ENCODE results near the gene RHOBTB1. TPM values are rescaled to one million over a fixed set of nuclear protein-coding genes. Genes with fewer than 3 reads are reported as not detected.
"Not testable (repeated sequence)": the region's sequence is repeated elsewhere in the genome, so short reads cannot be mapped to it uniquely, and the experiment has no call there.

The RHOBTB1 gene
- polyA plus RNA-seq (ENCODE audit: insufficient read length), result 20.7 TPM

- DNase-seq (ENCODE audit: low read depth), result peak; percentile 65
These were observed at the start of gene RHOBTB1 for GRCh38 chr10:60944058-60944909. RHOBTB1 (minus strand) TSS chr10:60944185; CDS start chr10:60911542, 32,643 bp downstream.

- DNase-seq (ENCODE audit: low read depth), result no peak
These were observed 48.7 kb upstream of the RHOBTB1 start for GRCh38 chr10:60992636-60993035.

GRCh38 chr10:60990663-60991062, 46.7 kb upstream of the RHOBTB1 start:
- DNase-seq (ENCODE audit: low read depth), result no peak

GRCh38 chr10:60989400-60989876, 45.5 kb upstream of the RHOBTB1 start:
- DNase-seq (ENCODE audit: low read depth), result no peak

- no peak for DNase-seq (ENCODE audit: low read depth)
These were observed 42.8 kb upstream of the RHOBTB1 start for GRCh38 chr10:60986791-60987190.

- no peak for DNase-seq (ENCODE audit: low read depth)
These were observed 42.0 kb upstream of the RHOBTB1 start for GRCh38 chr10:60985951-60986350.

GRCh38 chr10:60980997-60981396, 37.0 kb upstream of the RHOBTB1 start:
- no peak for DNase-seq (ENCODE audit: low read depth)

- no peak for DNase-seq (ENCODE audit: low read depth)
These were observed 35.7 kb upstream of the RHOBTB1 start for GRCh38 chr10:60979667-60980104.

GRCh38 chr10:60978287-60979115, 34.5 kb upstream of the RHOBTB1 start:
- no peak for DNase-seq (ENCODE audit: low read depth)

GRCh38 chr10:60977161-60978122, 33.5 kb upstream of the RHOBTB1 start:
- DNase-seq (ENCODE audit: low read depth), result no peak

GRCh38 chr10:60976687-60977086, 32.7 kb upstream of the RHOBTB1 start:
- DNase-seq (ENCODE audit: low read depth), result no peak

GRCh38 chr10:60975716-60976115, 31.7 kb upstream of the RHOBTB1 start:
- no peak for DNase-seq (ENCODE audit: low read depth)

- DNase-seq (ENCODE audit: low read depth), result no peak
These were observed 30.6 kb upstream of the RHOBTB1 start for GRCh38 chr10:60974463-60975149.

GRCh38 chr10:60973086-60973485, 29.1 kb upstream of the RHOBTB1 start:
- no peak for DNase-seq (ENCODE audit: low read depth)

GRCh38 chr10:60972181-60972580, 28.2 kb upstream of the RHOBTB1 start:
- DNase-seq (ENCODE audit: low read depth), result not testable (repeated sequence)

GRCh38 chr10:60970526-60970925, 26.5 kb upstream of the RHOBTB1 start:
- no peak for DNase-seq (ENCODE audit: low read depth)

GRCh38 chr10:60968504-60968903, 24.5 kb upstream of the RHOBTB1 start:
- no peak for DNase-seq (ENCODE audit: low read depth)

- no peak for DNase-seq (ENCODE audit: low read depth)
These were observed 24.0 kb upstream of the RHOBTB1 start for GRCh38 chr10:60967854-60968484.

- no peak for DNase-seq (ENCODE audit: low read depth)
These were observed 23.3 kb upstream of the RHOBTB1 start for GRCh38 chr10:60967260-60967659.

GRCh38 chr10:60965696-60966095, 21.7 kb upstream of the RHOBTB1 start:
- DNase-seq (ENCODE audit: low read depth), result no peak

All from forelimb muscle (tissue), 1 donor.